IMR-90 (cell line): Measurements from ENCODE around the gene MGST2. TPM values are rescaled to one million over a fixed set of nuclear protein-coding genes. Genes with fewer than 3 reads are reported as not detected.

ENCODE experiments used
- ATAC-seq: fragments of 200-7000 bp; cut with Tn5 transposase; 2 replicates; pipeline ENCODE4 v1.9.1; 2020; ENCODE audit warnings: low read depth, mild to moderate bottlenecking, moderate library complexity
- BruUV-seq: library from RNA; stranded (reverse); fragments of 400-500 nt; replicated peaks from 2 replicates; lab custom pipeline; 2021; lab: Mats Ljungman, UMichigan
- CTCF ChIA-PET: fragments of 300-600 bp; formaldehyde crosslinking; extraction: SDS; loops from one replicate; lab custom pipeline; 2021; ENCODE audit warnings: antibody characterized with exemption; lab: Yijun Ruan, JAX
- POLR2A ChIA-PET: fragments of 300-600 bp; sonication (Branson Sonifier 250); formaldehyde crosslinking; loops from one replicate; lab custom pipeline; 2022; ENCODE audit warnings: antibody characterized with exemption; ENCODE audit not compliant: unreplicated experiment; lab: Charles Lee
- DNase-seq: peaks from one replicate; pipeline ENCODE4 v3.0.0; 2013
- H2AFZ ChIP-seq: replicated peaks from 2 replicates; pipeline ENCODE3; 2013; ENCODE audit warnings: low read length, mild to moderate bottlenecking; ENCODE audit not compliant: poor library complexity
- H2AK5ac ChIP-seq: 2 replicates; pipeline ENCODE4 v1.6.1; 2013; ENCODE audit warnings: low read depth, low read length, inconsistent platforms
- H2AK9ac ChIP-seq: replicated peaks from 2 replicates; pipeline ENCODE3; 2013; ENCODE audit warnings: mild to moderate bottlenecking, low read depth, low read length, moderate library complexity; ENCODE audit not compliant: poor library complexity
- H2BK120ac ChIP-seq: 2 replicates; pipeline ENCODE4 v1.6.1; 2013; ENCODE audit warnings: low read depth, low read length, inconsistent platforms
- H2BK15ac ChIP-seq: 3 replicates; pipeline ENCODE4 v1.6.1; 2013; ENCODE audit warnings: low read depth, low read length, inconsistent platforms
- H2BK20ac ChIP-seq: 2 replicates; pipeline ENCODE4 v1.6.1; 2013; ENCODE audit warnings: low read depth, mild to moderate bottlenecking, inconsistent platforms, low read length, moderate library complexity
- H2BK5ac ChIP-seq: 2 replicates; pipeline ENCODE4 v1.6.1; 2013; ENCODE audit warnings: mild to moderate bottlenecking, low read depth, low read length, inconsistent platforms; ENCODE audit not compliant: poor library complexity, severe bottlenecking
- H3K14ac ChIP-seq: replicated peaks from 2 replicates; pipeline ENCODE4 v1.6.1; 2013; ENCODE audit warnings: low read depth, low read length, inconsistent platforms
- H3K18ac ChIP-seq: 2 replicates; pipeline ENCODE4 v1.6.1; 2013; ENCODE audit warnings: low read depth, low read length, control low read depth
- H3K23ac ChIP-seq: 2 replicates; pipeline ENCODE4 v1.6.1; 2013; ENCODE audit warnings: low read depth, low read length, inconsistent platforms
- H3K27ac ChIP-seq: 2 replicates; pipeline ENCODE4 v1.5.1; 2013; ENCODE audit warnings: mild to moderate bottlenecking, control low read depth, low read length; ENCODE audit not compliant: insufficient read depth
- H3K27me3 ChIP-seq: 2 replicates; pipeline ENCODE4 v1.6.1; 2013; ENCODE audit warnings: low read length; ENCODE audit not compliant: control insufficient read depth, insufficient read depth
- H3K36me3 ChIP-seq: 2 replicates; pipeline ENCODE4 v1.6.1; 2013; ENCODE audit warnings: low read length, mixed read lengths; ENCODE audit not compliant: control insufficient read depth, insufficient read depth
- H3K4ac ChIP-seq: 2 replicates; pipeline ENCODE4 v1.6.1; 2013; ENCODE audit warnings: low read depth, low read length, inconsistent platforms
- H3K4me1 ChIP-seq: 2 replicates; pipeline ENCODE4 v1.6.1; 2013; ENCODE audit warnings: low read length, mixed read lengths; ENCODE audit not compliant: control insufficient read depth, insufficient read depth
- H3K4me2 ChIP-seq: 2 replicates; pipeline ENCODE4 v1.6.1; 2013; ENCODE audit warnings: low read depth, mild to moderate bottlenecking, control low read depth, low read length, moderate library complexity
- H3K4me3 ChIP-seq: 2 replicates; pipeline ENCODE4 v1.5.1; 2013; ENCODE audit warnings: low read depth, mild to moderate bottlenecking, control low read depth, low read length, moderate library complexity; ENCODE audit not compliant: insufficient read depth
- H3K56ac ChIP-seq: 2 replicates; pipeline ENCODE4 v1.6.1; 2013; ENCODE audit warnings: low read length, inconsistent platforms; ENCODE audit not compliant: insufficient read depth; ENCODE audit errors: extremely low read depth
- H3K79me1 ChIP-seq, 2 experiments: 2 replicates each; pipeline ENCODE4 v1.6.1; 2013; ENCODE audit warnings: low read length in 2 of 2, inconsistent platforms in 1 of 2, low read depth in 1 of 2
- H3K9ac ChIP-seq: 2 replicates; pipeline ENCODE4 v1.6.1; 2013; ENCODE audit warnings: low read depth, low read length, control low read depth
- H3K9me1 ChIP-seq: 2 replicates; pipeline ENCODE4 v1.6.1; 2013; ENCODE audit warnings: low read length, inconsistent platforms; ENCODE audit not compliant: insufficient read depth
- H3K9me3 ChIP-seq: 2 replicates; pipeline ENCODE4 v1.6.1; 2013; ENCODE audit warnings: low read length; ENCODE audit not compliant: control insufficient read depth, insufficient read depth
- H4K20me1 ChIP-seq: 2 replicates; pipeline ENCODE4 v1.6.1; 2013; ENCODE audit warnings: low read length, inconsistent platforms; ENCODE audit not compliant: insufficient read depth
- H4K5ac ChIP-seq: 2 replicates; pipeline ENCODE4 v1.6.1; 2013; ENCODE audit warnings: mild to moderate bottlenecking, low read depth, low read length, control low read depth
- H4K8ac ChIP-seq, 2 experiments: 2 replicates each; pipeline ENCODE4 v1.6.1; 2013; ENCODE audit warnings: low read depth in 2 of 2, low read length in 2 of 2, control low read depth in 1 of 2, inconsistent platforms in 1 of 2
- H4K91ac ChIP-seq: 2 replicates; pipeline ENCODE4 v1.6.1; 2013; ENCODE audit warnings: low read depth, low read length, inconsistent platforms; ENCODE audit not compliant: insufficient read depth
- CEBPB ChIP-seq: IDR thresholded peaks from 2 replicates; pipeline ENCODE4 v1.6.1; 2012; ENCODE audit warnings: low read depth, low read length, improper control_type of control experiment
- CHD1 ChIP-seq: IDR thresholded peaks from 2 replicates; pipeline ENCODE4 v1.6.1; 2012; ENCODE audit warnings: low read depth, low read length, improper control_type of control experiment
- CTCF ChIP-seq: conservative IDR thresholded peaks from 2 replicates; pipeline ENCODE4 v1.5.1; 2012; ENCODE audit warnings: mild to moderate bottlenecking, low read depth, low read length, improper control_type of control experiment
- ELK1 ChIP-seq: fragments of 150-350 bp; IDR thresholded peaks from 2 replicates; pipeline ENCODE4 v1.6.1; 2016; ENCODE audit warnings: low read depth, mild to moderate bottlenecking, low read length, moderate library complexity, borderline replicate concordance
- FOS ChIP-seq: fragments of 150-350 bp; IDR thresholded peaks from 2 replicates; pipeline ENCODE4 v1.6.1; 2016; ENCODE audit warnings: low read depth, low read length
- MAFK ChIP-seq: IDR thresholded peaks from 2 replicates; pipeline ENCODE4 v1.6.1; 2012; ENCODE audit warnings: low read depth, low read length, improper control_type of control experiment
- NFE2L2 ChIP-seq: fragments of 150-350 bp; IDR thresholded peaks from 2 replicates; pipeline ENCODE4 v1.6.1; 2016; ENCODE audit warnings: low read depth, mild to moderate bottlenecking, low read length
- POLR2A ChIP-seq: IDR thresholded peaks from 2 replicates; pipeline ENCODE4 v1.6.1; 2012; ENCODE audit warnings: mild to moderate bottlenecking, low read depth, low read length
- RAD21 ChIP-seq: IDR thresholded peaks from 2 replicates; pipeline ENCODE4 v1.6.1; 2012; ENCODE audit warnings: low read length, improper control_type of control experiment
- RCOR1 ChIP-seq: IDR thresholded peaks from 2 replicates; pipeline ENCODE4 v1.6.1; 2012; ENCODE audit warnings: mild to moderate bottlenecking, low read length, improper control_type of control experiment; ENCODE audit not compliant: insufficient replicate concordance
- USF2 ChIP-seq: fragments of 150-350 bp; IDR thresholded peaks from 2 replicates; pipeline ENCODE4 v1.6.1; 2017; ENCODE audit warnings: mild to moderate bottlenecking, antibody characterized with exemption, low read length, low read depth
- WGBS, 2 experiments: methylation state at CpG; one replicate each; pipeline versions ENCODE4 v1.1.5 to v1.1.7; 2013; ENCODE audit warnings: missing lambda C conversion rate in 2 of 2; ENCODE audit not compliant: insufficient read length in 1 of 2; ENCODE audit errors: extremely low coverage in 2 of 2; 5-methylcytosine and 5-hydroxymethylcytosine counted together
- dilution Hi-C: fragments of 300-500 bp; cut with HindIII; formaldehyde crosslinking; loops from one replicate; pipeline ENCODE4 v1.14.3; 2018; ENCODE audit warnings: low sequenced_read_pairs; ENCODE audit not compliant: unreplicated experiment
- in situ Hi-C: fragments of 300-500 bp; cut with MboI; formaldehyde crosslinking; loops from 3 replicates; pipeline ENCODE4 v1.14.3; 2019; ENCODE audit warnings: low sequenced_read_pairs, inconsistent platforms, mixed read lengths
- intact Hi-C: fragments of 100-400 bp; cut with micrococcal nuclease; formaldehyde crosslinking; loops from 2 replicates; pipeline ENCODE4 v1.10.0; 2022
- polyA plus RNA-seq, 3 experiments: library from polyadenylated mRNA; depleted of rRNA; stranded (reverse); fragments of >200 nt; gene quantifications; 2 replicates each; pipeline ENCODE4 v1.2.3, GENCODE V29; 2012; ENCODE audit warnings: low replicate concordance in 1 of 3
- total RNA-seq: library from RNA; depleted of rRNA; stranded (reverse); fragments of >200 nt; gene quantifications from 2 replicates; pipeline ENCODE4 v1.2.3, GENCODE V29; 2012

Gene MGST2
- total and polyA plus RNA-seq, 2 of the 4 experiments (the other 2 are of a cell fraction): 4.8 to 10.5 TPM

GRCh38 chr4:139645458-139645857 lies 20.2 kb upstream of the MGST2 start (continued):
- no peak for TF ChIP-seq CTCF
- no peak for TF ChIP-seq POLR2A
- no peak for TF ChIP-seq MAFK
- TF ChIP-seq CEBPB: no peak
- TF ChIP-seq RAD21: no peak

GRCh38 chr4:139647184-139647583 lies 18.4 kb upstream of the MGST2 start:
- dilution Hi-C loops: no loop called here
- H3K27me3 ChIP-seq: no peaks in the 10 kb centered on the region
- no peak overlapping the region for H3K4ac ChIP-seq
- ATAC-seq (no peak), DNase-seq (no peak)
- no peak for TF ChIP-seq POLR2A
- TF ChIP-seq CHD1: no peak
- no peak for TF ChIP-seq ELK1
- TF ChIP-seq RCOR1: no peak
- TF ChIP-seq FOS: no peak
- no peak for TF ChIP-seq USF2
- TF ChIP-seq MAFK: no peak
- TF ChIP-seq NFE2L2: no peak
- no peak overlapping the region for H2AK5ac ChIP-seq
- no peak overlapping the region for H2AK9ac ChIP-seq
- H4K8ac ChIP-seq: no peak overlapping the region
- H3K79me1 ChIP-seq: no peaks in the 10 kb centered on the region
- H3K56ac ChIP-seq: no peak overlapping the region
- peaks cover 2% of the 10 kb centered on the region; the same call in 1 of the 2 replicates for H3K4me1 ChIP-seq
- no peak overlapping the region for H3K27ac ChIP-seq
- 0 out of 2 replicates have a peak, but pooled peaks cover 2% of the 10 kb centered on the region for H3K9me1 ChIP-seq
- no peak overlapping the region for H3K9ac ChIP-seq
- H3K23ac ChIP-seq: no peak overlapping the region
- H2AFZ ChIP-seq: no peak overlapping the region
- no peaks in the 10 kb centered on the region for H4K20me1 ChIP-seq
- BruUV-seq: no TSS peak
- in situ Hi-C loops: no loop called here
- H3K36me3 ChIP-seq: no peaks in the 10 kb centered on the region
- no peak overlapping the region for H4K5ac ChIP-seq
- no peak overlapping the region for H3K4me2 ChIP-seq
- H2BK120ac ChIP-seq: no peak overlapping the region
- ChIA-PET CTCF (interaction anchor here (0.6 to 0.7 kb wide), 2 partner anchors 9 to 44 kb away, joined by 3 read pairs; no protein-coding TSS in a partner anchor), POLR2A (no interaction called here)
- no peak overlapping the region for H2BK15ac ChIP-seq
- 78% methylated on average over 1 of the region's 1 CpG; no CpG with 5 or more reads in 1 of the 2 experiments for WGBS, 2 experiments
- H3K18ac ChIP-seq: no peak overlapping the region
- intact Hi-C loops: no loop called here
- no peak overlapping the region for H4K91ac ChIP-seq
- no peak overlapping the region for H2BK5ac ChIP-seq
- H3K9me3 ChIP-seq: no peaks in the 10 kb centered on the region
- no peak overlapping the region for H2BK20ac ChIP-seq
- H3K14ac ChIP-seq: no peak overlapping the region
- no peak overlapping the region for H3K4me3 ChIP-seq
